ENCODE measurements around the gene H3-3A.

DNA sequence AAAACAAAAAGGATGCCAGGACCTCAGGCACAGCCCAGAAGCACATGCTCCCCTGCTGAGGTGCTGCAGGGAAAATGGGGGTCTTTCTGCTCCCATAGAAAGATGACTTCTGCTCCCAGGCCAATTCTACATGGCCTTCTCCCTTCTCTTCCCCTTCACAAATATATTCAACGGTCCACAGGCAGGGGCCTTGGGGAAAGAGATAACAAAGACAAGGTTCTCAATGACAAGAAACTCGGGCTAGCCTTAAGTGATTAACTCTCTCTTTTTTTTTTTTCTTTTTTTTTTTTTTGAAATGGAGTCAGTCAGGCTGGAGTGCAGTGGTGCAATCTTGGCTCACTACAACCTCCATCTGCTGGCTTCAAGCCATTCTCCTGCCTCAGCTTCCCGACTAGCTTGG, 54.2 kb downstream of the H3-3A start:
- TF ChIP-seq, protein P1, sequence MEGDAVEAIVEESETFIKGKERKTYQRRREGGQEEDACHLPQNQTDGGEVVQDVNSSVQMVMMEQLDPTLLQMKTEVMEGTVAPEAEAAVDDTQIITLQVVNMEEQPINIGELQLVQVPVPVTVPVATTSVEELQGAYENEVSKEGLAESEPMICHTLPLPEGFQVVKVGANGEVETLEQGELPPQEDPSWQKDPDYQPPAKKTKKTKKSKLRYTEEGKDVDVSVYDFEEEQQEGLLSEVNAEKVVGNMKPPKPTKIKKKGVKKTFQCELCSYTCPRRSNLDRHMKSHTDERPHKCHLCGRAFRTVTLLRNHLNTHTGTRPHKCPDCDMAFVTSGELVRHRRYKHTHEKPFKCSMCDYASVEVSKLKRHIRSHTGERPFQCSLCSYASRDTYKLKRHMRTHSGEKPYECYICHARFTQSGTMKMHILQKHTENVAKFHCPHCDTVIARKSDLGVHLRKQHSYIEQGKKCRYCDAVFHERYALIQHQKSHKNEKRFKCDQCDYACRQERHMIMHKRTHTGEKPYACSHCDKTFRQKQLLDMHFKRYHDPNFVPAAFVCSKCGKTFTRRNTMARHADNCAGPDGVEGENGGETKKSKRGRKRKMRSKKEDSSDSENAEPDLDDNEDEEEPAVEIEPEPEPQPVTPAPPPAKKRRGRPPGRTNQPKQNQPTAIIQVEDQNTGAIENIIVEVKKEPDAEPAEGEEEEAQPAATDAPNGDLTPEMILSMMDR (IDR thresholded peaks at IDR 0.05), result no peak
- TF ChIP-seq EZH2phosphoT487 (IDR thresholded peaks at IDR 0.05; ENCODE audit: borderline replicate concordance, low read depth) (no peak), ELF1 (IDR thresholded peaks at IDR 0.05) (no peak), JUND (IDR thresholded peaks at IDR 0.05) (no peak), RCOR1 (IDR thresholded peaks at IDR 0.05; ENCODE audit: low read length) (no peak), POLR2AphosphoS5 (IDR thresholded peaks at IDR 0.05; ENCODE audit: low read depth, low read length) (no peak), SIN3A (IDR thresholded peaks at IDR 0.05; ENCODE audit: borderline replicate concordance, low read depth, low read length) (no peak), TAF1 (IDR thresholded peaks at IDR 0.05; ENCODE audit: borderline replicate concordance, low read depth, low read length) (no peak), EP300 (IDR thresholded peaks at IDR 0.05; ENCODE audit: borderline replicate concordance in 1 of 2, low read depth in 1 of 2, low read length in 1 of 2) (no peak), RAD21 (IDR thresholded peaks at IDR 0.05; ENCODE audit: low read length) (no peak), RXRA (IDR thresholded peaks at IDR 0.05; ENCODE audit: borderline replicate concordance, low read depth) (no peak), MXI1 (IDR thresholded peaks at IDR 0.05; ENCODE audit: low read depth, low read length) (no peak), YY1 (IDR thresholded peaks at IDR 0.05; ENCODE audit: low read depth) (no peak)
- TF ChIP-seq, protein P2, sequence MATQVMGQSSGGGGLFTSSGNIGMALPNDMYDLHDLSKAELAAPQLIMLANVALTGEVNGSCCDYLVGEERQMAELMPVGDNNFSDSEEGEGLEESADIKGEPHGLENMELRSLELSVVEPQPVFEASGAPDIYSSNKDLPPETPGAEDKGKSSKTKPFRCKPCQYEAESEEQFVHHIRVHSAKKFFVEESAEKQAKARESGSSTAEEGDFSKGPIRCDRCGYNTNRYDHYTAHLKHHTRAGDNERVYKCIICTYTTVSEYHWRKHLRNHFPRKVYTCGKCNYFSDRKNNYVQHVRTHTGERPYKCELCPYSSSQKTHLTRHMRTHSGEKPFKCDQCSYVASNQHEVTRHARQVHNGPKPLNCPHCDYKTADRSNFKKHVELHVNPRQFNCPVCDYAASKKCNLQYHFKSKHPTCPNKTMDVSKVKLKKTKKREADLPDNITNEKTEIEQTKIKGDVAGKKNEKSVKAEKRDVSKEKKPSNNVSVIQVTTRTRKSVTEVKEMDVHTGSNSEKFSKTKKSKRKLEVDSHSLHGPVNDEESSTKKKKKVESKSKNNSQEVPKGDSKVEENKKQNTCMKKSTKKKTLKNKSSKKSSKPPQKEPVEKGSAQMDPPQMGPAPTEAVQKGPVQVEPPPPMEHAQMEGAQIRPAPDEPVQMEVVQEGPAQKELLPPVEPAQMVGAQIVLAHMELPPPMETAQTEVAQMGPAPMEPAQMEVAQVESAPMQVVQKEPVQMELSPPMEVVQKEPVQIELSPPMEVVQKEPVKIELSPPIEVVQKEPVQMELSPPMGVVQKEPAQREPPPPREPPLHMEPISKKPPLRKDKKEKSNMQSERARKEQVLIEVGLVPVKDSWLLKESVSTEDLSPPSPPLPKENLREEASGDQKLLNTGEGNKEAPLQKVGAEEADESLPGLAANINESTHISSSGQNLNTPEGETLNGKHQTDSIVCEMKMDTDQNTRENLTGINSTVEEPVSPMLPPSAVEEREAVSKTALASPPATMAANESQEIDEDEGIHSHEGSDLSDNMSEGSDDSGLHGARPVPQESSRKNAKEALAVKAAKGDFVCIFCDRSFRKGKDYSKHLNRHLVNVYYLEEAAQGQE (IDR thresholded peaks at IDR 0.05; ENCODE audit: low read depth, low read length), result no peak
